Mononuclear cell (primary cell): ENCODE measurements around the gene NUDT5. TPM values are rescaled to one million over a fixed set of nuclear protein-coding genes. Genes with fewer than 3 reads are reported as not detected.
"Not testable (repeated sequence)": the region's sequence is repeated elsewhere in the genome, so short reads cannot be mapped to it uniquely, and the experiment has no call there.

Experiments used
- H3K27me3 ChIP-seq: 2 replicates; pipeline ENCODE4 v1.6.0; 2011; ENCODE audit warnings: low read length, control low read depth; ENCODE audit not compliant: insufficient read depth
- H3K4me1 ChIP-seq: 2 replicates; pipeline ENCODE4 v1.5.1; 2011; ENCODE audit warnings: mild to moderate bottlenecking, low read length, control low read depth; ENCODE audit not compliant: insufficient read depth
- H3K4me3 ChIP-seq: 2 replicates; pipeline ENCODE4 v1.5.1; 2011; ENCODE audit warnings: mild to moderate bottlenecking, low read length, moderate library complexity
- H3K9me3 ChIP-seq: 2 replicates; pipeline ENCODE4 v1.5.1; 2011; ENCODE audit warnings: low read depth, mild to moderate bottlenecking, control low read depth, low read length
- total RNA-seq: library from RNA; depleted of rRNA; stranded (reverse); fragments of >200 nt; gene quantifications from one replicate; pipeline ENCODE4 v1.2.3, GENCODE V29; 2012

NUDT5 gene
- total RNA-seq, 1 donor, result 10.8 TPM

GRCh38 chr10:12189426-12189825 lies 6.3 kb downstream of the NUDT5 start:
- no peak overlapping the region for H3K4me3 ChIP-seq
- no peaks in the 10 kb centered on the region for H3K9me3 ChIP-seq

GRCh38 chr10:12188656-12189055 lies 7.0 kb downstream of the NUDT5 start:
- Histone ChIP-seq H3K9me3 (no peaks in the 10 kb centered on the region), H3K4me3 (no peak overlapping the region), H3K27me3 (no peaks in the 10 kb centered on the region), H3K4me1 (peaks cover 9% of the 10 kb centered on the region)

More at GRCh38 chr10:12189426-12189825, 6.3 kb downstream of the NUDT5 start:
- Histone ChIP-seq H3K27me3 (no peaks in the 10 kb centered on the region), H3K4me1 (peaks cover 16% of the 10 kb centered on the region)

GRCh38 chr10:12187321-12187905 lies 8.3 kb downstream of the NUDT5 start:
- H3K27me3 ChIP-seq, result no peaks in the 10 kb centered on the region
- peaks cover 9% of the 10 kb centered on the region for H3K4me1 ChIP-seq
- no peaks in the 10 kb centered on the region for H3K9me3 ChIP-seq
- no peak overlapping the region for H3K4me3 ChIP-seq

- H3K4me3 ChIP-seq, result no peak overlapping the region
- H3K4me1 ChIP-seq, result peaks cover 11% of the 10 kb centered on the region
Measured at GRCh38 chr10:12186323-12186722, 9.4 kb downstream of the NUDT5 start.

GRCh38 chr10:12184165-12184564 lies 11.5 kb downstream of the NUDT5 start:
- Histone ChIP-seq H3K4me1 (peaks cover 26% of the 10 kb centered on the region), H3K27me3 (no peaks in the 10 kb centered on the region), H3K4me3 (no peak overlapping the region), H3K9me3 (no peaks in the 10 kb centered on the region)

More at GRCh38 chr10:12186323-12186722, 9.4 kb downstream of the NUDT5 start:
- Histone ChIP-seq H3K9me3 (no peaks in the 10 kb centered on the region), H3K27me3 (no peaks in the 10 kb centered on the region)

- Histone ChIP-seq H3K4me3 (no peak overlapping the region), H3K9me3 (no peaks in the 10 kb centered on the region), H3K27me3 (no peaks in the 10 kb centered on the region), H3K4me1 (peaks cover 26% of the 10 kb centered on the region)
Measured at GRCh38 chr10:12181065-12181775, 14.5 kb downstream of the NUDT5 start.

GRCh38 chr10:12180221-12180974 lies 15.3 kb downstream of the NUDT5 start:
- H3K4me1 ChIP-seq, result peaks cover 26% of the 10 kb centered on the region
- H3K4me3 ChIP-seq, result no peak overlapping the region
- no peaks in the 10 kb centered on the region for H3K9me3 ChIP-seq
- H3K27me3 ChIP-seq, result no peaks in the 10 kb centered on the region

GRCh38 chr10:12179606-12180170 lies 16.0 kb downstream of the NUDT5 start:
- Histone ChIP-seq H3K4me3 (no peak overlapping the region), H3K9me3 (no peaks in the 10 kb centered on the region), H3K27me3 (no peaks in the 10 kb centered on the region), H3K4me1 (peaks cover 26% of the 10 kb centered on the region)

- Histone ChIP-seq H3K9me3 (no peaks in the 10 kb centered on the region), H3K4me3 (no peak overlapping the region), H3K27me3 (no peaks in the 10 kb centered on the region), H3K4me1 (peaks cover 26% of the 10 kb centered on the region)
Measured at GRCh38 chr10:12177642-12178041, 18.0 kb downstream of the NUDT5 start.

GRCh38 chr10:12171512-12171911 lies 24.2 kb downstream of the NUDT5 start:
- not testable (repeated sequence) for H3K4me1 ChIP-seq, H3K27me3 ChIP-seq, H3K4me3 ChIP-seq, H3K9me3 ChIP-seq

- no peak overlapping the region for H3K4me3 ChIP-seq
- H3K27me3 ChIP-seq, result peaks cover 7% of the 10 kb centered on the region
- no peaks in the 10 kb centered on the region for H3K9me3 ChIP-seq
- H3K4me1 ChIP-seq, result no peaks in the 10 kb centered on the region
Measured at GRCh38 chr10:12165999-12166775, 29.5 kb downstream of the NUDT5 start.

- Histone ChIP-seq H3K4me1 (no peaks in the 10 kb centered on the region), H3K4me3 (no peak overlapping the region), H3K27me3 (peaks cover 10% of the 10 kb centered on the region), H3K9me3 (no peaks in the 10 kb centered on the region)
Measured at GRCh38 chr10:12165036-12165435, 30.7 kb downstream of the NUDT5 start.

GRCh38 chr10:12164085-12164484 lies 31.6 kb downstream of the NUDT5 start:
- Histone ChIP-seq H3K27me3 (peaks cover 17% of the 10 kb centered on the region), H3K4me3 (no peak overlapping the region), H3K4me1 (no peaks in the 10 kb centered on the region), H3K9me3 (no peaks in the 10 kb centered on the region)

GRCh38 chr10:12162927-12163326 lies 32.8 kb downstream of the NUDT5 start:
- H3K9me3 ChIP-seq, result no peaks in the 10 kb centered on the region
- H3K4me3 ChIP-seq, result no peak overlapping the region
- peaks cover 17% of the 10 kb centered on the region for H3K27me3 ChIP-seq
- H3K4me1 ChIP-seq, result peaks cover 4% of the 10 kb centered on the region
